CD4-positive, alpha-beta T cell (primary cell): ENCODE data around the gene SLC1A7. TPM values are rescaled to one million over a fixed set of nuclear protein-coding genes. Genes with fewer than 3 reads are reported as not detected.

ENCODE experiments used
- ATAC-seq: fragments of 200-7000 bp; cut with Tn5 transposase; one replicate; pipeline ENCODE4 v1.10.0; 2022; ENCODE audit warnings: mild to moderate bottlenecking; ENCODE audit not compliant: poor library complexity
- CTCF ChIA-PET: fragments of 350-600 bp; sonication (Branson Sonifier 250); formaldehyde crosslinking; loops from one replicate; lab custom pipeline; 2021; ENCODE audit warnings: antibody characterized with exemption, inconsistent platforms; lab: Charles Lee
- POLR2A ChIA-PET: fragments of 350-600 bp; sonication (Branson Sonifier 250); formaldehyde crosslinking; loops from one replicate; lab custom pipeline; 2021; ENCODE audit warnings: antibody characterized with exemption, inconsistent platforms; lab: Charles Lee
- DNase-seq, 14 experiments: peaks; one replicate each; pipeline ENCODE4 v3.0.0-alpha.2; 2013 to 2020; ENCODE audit warnings: mixed read lengths in 2 of 14
- H3K27ac ChIP-seq, 2 donors: one replicate each; pipeline versions ENCODE4 v1.5.1 to v1.7.0; 2013; ENCODE audit warnings: low read length in 2 of 2, low read depth in 1 of 2, mild to moderate bottlenecking in 1 of 2
- H3K27me3 ChIP-seq, 2 experiments: 1 replicate in 1 of 2; 2 replicates in 1 of 2; pipeline versions ENCODE4 v1.6.1 to v1.7.0; 2013; ENCODE audit warnings: low read length in 2 of 2, control low read depth in 1 of 2, mild to moderate bottlenecking in 1 of 2, moderate library complexity in 1 of 2; ENCODE audit not compliant: insufficient read depth in 2 of 2, control insufficient read depth in 1 of 2
- H3K36me3 ChIP-seq: one replicate; pipeline ENCODE4 v1.6.1; 2013; ENCODE audit warnings: low read length, control low read depth; ENCODE audit not compliant: insufficient read depth
- H3K4me1 ChIP-seq: one replicate; pipeline ENCODE4 v1.6.1; 2013; ENCODE audit warnings: low read length, control low read depth; ENCODE audit not compliant: insufficient read depth
- H3K4me3 ChIP-seq: one replicate; pipeline ENCODE4 v1.5.1; 2013; ENCODE audit warnings: mild to moderate bottlenecking, low read length, moderate library complexity
- H3K9me3 ChIP-seq, 2 experiments: 1 replicate in 1 of 2; 2 replicates in 1 of 2; pipeline versions ENCODE4 v1.6.1 to v1.7.0; 2013; ENCODE audit warnings: low read length in 2 of 2, mild to moderate bottlenecking in 2 of 2, control low read depth in 1 of 2, moderate library complexity in 1 of 2; ENCODE audit not compliant: control insufficient read depth in 1 of 2, insufficient read depth in 1 of 2
- H3K27ac Mint-ChIP-seq: one replicate; pipeline ENCODE4 v1.8.0; 2020; ENCODE audit warnings: mixed read lengths
- H3K27me3 Mint-ChIP-seq: one replicate; pipeline ENCODE4 v1.8.0; 2021; ENCODE audit warnings: mixed read lengths
- H3K36me3 Mint-ChIP-seq: one replicate; pipeline ENCODE4 v1.8.0; 2021; ENCODE audit warnings: low read depth, mixed read lengths
- H3K4me1 Mint-ChIP-seq: one replicate; pipeline ENCODE4 v1.8.0; 2021; ENCODE audit warnings: low read depth, mixed read lengths
- H3K4me3 Mint-ChIP-seq: one replicate; pipeline ENCODE4 v1.8.0; 2020; ENCODE audit warnings: mild to moderate bottlenecking, mixed read lengths
- H3K9me3 Mint-ChIP-seq: one replicate; pipeline ENCODE4 v1.8.0; 2020; ENCODE audit warnings: mixed read lengths
- intact Hi-C, 2 experiments: fragments of 100-400 bp; cut with DNase I in 1 of 2; cut with micrococcal nuclease in 1 of 2; formaldehyde crosslinking; loops; one replicate each; pipeline versions ENCODE4 v1.15.1 to v1.9.0; 2023 to 2025; cut with DNase I, micrococcal nuclease
- total RNA-seq, 174 experiments: library from RNA in 2 of 174; stranded (reverse) in 2 of 174; gene quantifications; one replicate each; pipeline ENCODE4 v1.2.3 and lab custom pipeline; 2021 to 2026
- TF ChIP-seq, protein P1 (sequence below): fragments of 200-600 bp; IDR thresholded peaks from one replicate; pipeline ENCODE4 v1.8.0; 2022; ENCODE audit warnings: antibody characterized with exemption, mild to moderate bottlenecking

SLC1A7 gene
- total RNA-seq, 2 experiments from 2014 or later: not detected

DNA sequence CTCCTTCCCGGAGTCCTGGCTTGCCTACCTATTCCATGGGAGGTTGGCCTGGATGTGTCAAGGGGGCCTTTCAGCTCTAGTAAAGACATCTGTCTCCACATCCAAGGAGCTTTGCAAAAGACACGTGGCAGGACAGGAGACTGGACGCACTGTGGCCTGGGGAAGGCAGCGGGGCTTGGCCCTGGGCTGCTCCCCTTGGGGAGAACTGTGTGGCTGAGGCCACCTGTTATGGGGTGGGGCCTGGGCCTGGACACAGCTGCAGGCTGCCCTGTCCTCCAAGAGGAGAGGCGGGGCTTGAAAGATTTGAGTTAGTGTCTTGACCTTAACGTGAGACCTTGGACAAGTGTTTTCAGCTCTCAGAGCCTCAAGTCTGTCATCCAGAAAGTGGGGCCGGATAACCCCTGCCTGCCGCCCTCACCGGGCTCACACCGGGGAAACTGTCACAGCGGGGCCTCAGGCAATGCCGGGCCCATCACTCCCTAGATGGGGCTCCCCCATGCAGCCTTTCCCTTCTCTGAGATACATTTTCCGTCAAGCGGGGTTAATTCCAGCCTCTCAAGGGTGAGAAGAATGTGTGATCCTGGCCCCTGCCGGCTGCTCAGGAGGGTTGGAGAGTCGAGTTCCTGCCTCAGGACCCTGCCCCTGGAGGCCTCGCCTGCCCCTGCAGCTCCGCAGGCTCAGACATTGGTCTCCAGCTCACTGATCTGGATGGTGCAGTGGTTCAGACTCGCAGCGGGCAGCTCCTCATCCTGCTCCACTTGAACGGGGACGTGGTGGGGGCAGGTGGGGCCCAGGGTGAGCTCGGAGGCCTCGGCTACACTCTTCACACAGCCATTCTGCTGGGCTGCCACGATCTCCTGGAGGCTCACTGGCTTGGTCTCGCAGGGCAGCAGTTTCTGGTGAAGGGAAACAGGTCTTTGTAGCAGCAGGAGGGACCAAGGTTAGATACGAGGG, 54.8 kb downstream of the SLC1A7 start:
- Mint-ChIP-seq H3K4me1 (no peaks in the 10 kb centered on the region), H3K4me3 (no peak overlapping the region), H3K27me3 (no peaks in the 10 kb centered on the region), H3K9me3 (no peaks in the 10 kb centered on the region), H3K27ac (no peak overlapping the region), H3K36me3 (no peaks in the 10 kb centered on the region)
- intact Hi-C loops: no loop called here
- Histone ChIP-seq H3K4me1 (no peaks in the 10 kb centered on the region), H3K27ac (no peak overlapping the region), H3K9me3 (no peaks in the 10 kb centered on the region), H3K36me3 (no peaks in the 10 kb centered on the region), H3K4me3 (no peak overlapping the region), H3K27me3 (no peaks in the 10 kb centered on the region)
- TF ChIP-seq, protein P1, sequence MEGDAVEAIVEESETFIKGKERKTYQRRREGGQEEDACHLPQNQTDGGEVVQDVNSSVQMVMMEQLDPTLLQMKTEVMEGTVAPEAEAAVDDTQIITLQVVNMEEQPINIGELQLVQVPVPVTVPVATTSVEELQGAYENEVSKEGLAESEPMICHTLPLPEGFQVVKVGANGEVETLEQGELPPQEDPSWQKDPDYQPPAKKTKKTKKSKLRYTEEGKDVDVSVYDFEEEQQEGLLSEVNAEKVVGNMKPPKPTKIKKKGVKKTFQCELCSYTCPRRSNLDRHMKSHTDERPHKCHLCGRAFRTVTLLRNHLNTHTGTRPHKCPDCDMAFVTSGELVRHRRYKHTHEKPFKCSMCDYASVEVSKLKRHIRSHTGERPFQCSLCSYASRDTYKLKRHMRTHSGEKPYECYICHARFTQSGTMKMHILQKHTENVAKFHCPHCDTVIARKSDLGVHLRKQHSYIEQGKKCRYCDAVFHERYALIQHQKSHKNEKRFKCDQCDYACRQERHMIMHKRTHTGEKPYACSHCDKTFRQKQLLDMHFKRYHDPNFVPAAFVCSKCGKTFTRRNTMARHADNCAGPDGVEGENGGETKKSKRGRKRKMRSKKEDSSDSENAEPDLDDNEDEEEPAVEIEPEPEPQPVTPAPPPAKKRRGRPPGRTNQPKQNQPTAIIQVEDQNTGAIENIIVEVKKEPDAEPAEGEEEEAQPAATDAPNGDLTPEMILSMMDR: no peak
- POLR2A ChIA-PET: no interaction called here
- CTCF ChIA-PET: no interaction called here
- DNase-seq (no peak), ATAC-seq (no peak)

DNA sequence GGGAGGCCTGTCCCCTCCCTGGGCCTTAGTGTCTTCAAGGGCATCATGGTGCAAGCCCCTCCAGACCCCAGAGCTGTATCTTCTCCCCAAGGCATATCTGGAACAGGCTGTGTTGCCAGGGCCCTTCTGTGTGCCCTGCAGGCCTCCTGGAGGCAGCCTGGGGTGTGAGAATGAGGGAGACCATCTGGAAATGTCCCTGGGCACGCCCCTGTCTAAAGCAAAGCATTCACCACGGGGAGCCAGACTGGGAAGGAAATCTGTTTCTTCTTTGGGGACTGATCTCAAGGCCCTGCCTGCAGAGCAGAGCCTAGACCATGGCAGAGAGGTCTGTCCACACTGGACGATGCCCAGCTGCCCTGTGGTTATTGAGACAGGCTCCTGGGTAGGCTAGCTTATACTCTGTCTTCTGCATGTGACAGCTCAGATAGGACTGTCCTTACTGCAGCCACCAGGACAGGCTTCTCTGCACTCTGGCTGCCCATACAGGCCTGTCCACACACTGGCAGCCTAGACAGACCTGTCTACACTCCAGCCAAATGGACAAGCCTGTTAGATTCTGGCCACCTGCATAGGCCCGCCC, 55.9 kb downstream of the SLC1A7 start:
- H3K27me3 Mint-ChIP-seq: no peaks in the 10 kb centered on the region
- DNase-seq (no peak), ATAC-seq (no peak)
- ChIA-PET POLR2A (no interaction called here), CTCF (no interaction called here)
- Histone ChIP-seq H3K4me1 (no peaks in the 10 kb centered on the region), H3K27me3 (no peaks in the 10 kb centered on the region), H3K4me3 (no peak overlapping the region), H3K9me3 (no peaks in the 10 kb centered on the region), H3K27ac (no peak overlapping the region), H3K36me3 (no peaks in the 10 kb centered on the region)
- no peaks in the 10 kb centered on the region for H3K9me3 Mint-ChIP-seq
- no peaks in the 10 kb centered on the region for H3K4me1 Mint-ChIP-seq
- TF ChIP-seq, protein P1: no peak
- intact Hi-C loops: no loop called here
- H3K4me3 Mint-ChIP-seq: no peak overlapping the region
- H3K27ac Mint-ChIP-seq: no peak overlapping the region
- no peaks in the 10 kb centered on the region for H3K36me3 Mint-ChIP-seq

DNA sequence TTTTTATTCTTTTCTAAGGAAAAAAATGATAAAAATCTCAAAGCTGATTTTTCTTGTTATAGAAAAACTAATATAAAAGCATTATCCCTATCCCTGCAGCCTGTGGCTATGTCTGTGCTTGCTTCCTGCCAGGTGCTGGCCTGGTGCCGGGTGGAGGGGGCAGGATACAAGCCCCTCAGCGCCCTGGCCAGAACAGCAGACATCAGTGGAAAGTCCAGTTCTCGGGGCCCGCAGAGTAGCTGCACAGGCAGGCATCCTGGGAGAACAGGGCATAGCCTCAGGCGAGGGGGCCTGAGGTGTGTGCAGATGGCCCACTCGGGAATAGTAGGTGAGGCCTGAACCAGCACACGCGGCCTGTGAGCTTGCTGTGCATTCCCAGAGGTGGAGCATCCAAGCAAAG, 57.0 kb downstream of the SLC1A7 start:
- H3K27ac ChIP-seq: no peak overlapping the region

More for the DNA sequence above, 57.0 kb downstream of the SLC1A7 start:
- intact Hi-C loops: no loop called here
- Histone ChIP-seq H3K36me3 (no peaks in the 10 kb centered on the region), H3K27me3 (no peaks in the 10 kb centered on the region), H3K9me3 (no peaks in the 10 kb centered on the region), H3K4me1 (no peaks in the 10 kb centered on the region), H3K4me3 (no peak overlapping the region)
- Mint-ChIP-seq H3K4me1 (no peaks in the 10 kb centered on the region), H3K27ac (no peak overlapping the region), H3K9me3 (no peaks in the 10 kb centered on the region), H3K4me3 (no peak overlapping the region), H3K36me3 (no peaks in the 10 kb centered on the region), H3K27me3 (no peaks in the 10 kb centered on the region)
- ATAC-seq: no peak
- DNase-seq: no peak
- TF ChIP-seq, protein P1: no peak
- POLR2A ChIA-PET: no interaction called here
- CTCF ChIA-PET: no interaction called here
